ENCODE results near the gene DBR1. TPM values are rescaled to one million over a fixed set of nuclear protein-coding genes. Genes with fewer than 3 reads are reported as not detected.

DBR1 gene
- total and polyA plus RNA-seq, 2 of the 13 experiments (the other 11 are each of a cell fraction or from before 2014, with no cell fraction given): 6.4 to 16.7 TPM

DNA sequence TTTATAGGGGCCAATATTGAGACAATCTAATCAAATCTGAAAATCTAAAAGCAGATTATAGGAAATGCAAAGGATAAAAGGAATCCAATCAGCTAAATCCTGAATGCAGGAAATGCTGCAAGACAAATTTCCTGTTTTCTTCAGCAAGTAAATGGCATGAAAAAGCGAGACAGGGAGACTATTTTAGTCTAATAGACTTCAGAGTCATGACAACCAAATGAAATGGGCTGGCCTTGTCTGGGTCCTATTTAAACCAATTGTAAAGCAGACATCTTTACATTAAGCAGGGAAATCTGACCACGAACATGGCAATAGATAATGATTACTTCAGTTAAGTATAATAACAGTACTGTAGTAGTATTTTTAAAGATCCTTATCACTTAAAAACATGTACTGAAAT lies 2.1 kb downstream of the DBR1 start (continued):
- TF ChIP-seq SPEN (CRISPR knock-in tag; IDR thresholded peaks at IDR 0.05; ENCODE audit: low read depth) (no peak), KAT2B (IDR thresholded peaks at IDR 0.05; ENCODE audit: borderline replicate concordance, low read depth, low read length) (no peak)

DNA sequence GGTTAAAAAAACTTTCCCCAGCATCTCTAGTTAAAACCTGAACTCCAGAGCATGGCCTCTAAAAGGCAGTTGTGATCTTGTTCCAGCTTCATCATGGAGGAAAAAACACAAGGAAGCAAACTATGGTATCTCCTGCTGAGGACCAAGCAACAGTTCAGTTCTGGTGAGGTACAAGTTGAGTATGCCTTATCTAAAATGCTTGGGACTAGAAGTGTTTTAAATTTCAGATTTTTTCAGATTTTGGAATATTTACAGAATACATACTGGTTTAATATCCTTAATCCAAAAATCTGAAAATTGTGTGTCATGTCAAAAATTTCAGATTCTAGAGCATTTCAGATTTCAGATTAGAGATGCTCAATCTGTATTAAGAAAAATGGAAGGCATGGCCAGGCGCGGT lies 9.7 kb downstream of the DBR1 start:
- intact Hi-C loops (cut with micrococcal nuclease; ENCODE audit: unreplicated experiment) (no loop called here), in situ Hi-C loops (cut with HindIII; ENCODE audit: extremely low pct_ligation_motif_present, low pct_unique_long_range_greater_than_20kb) (no loop called here)
- Histone ChIP-seq H3K4me2 (ENCODE audit: low read depth, low read length) (no peak overlapping the region), H3K4me3 (replicated peaks in 1 of 3; ENCODE audit: insufficient read depth in 1 of 3, low read depth in 2 of 3, low read length in 3 of 3) (no peak overlapping the region), H3K4me1 (ENCODE audit: insufficient read depth, low read length) (no peaks in the 10 kb centered on the region), H3K9me3 (ENCODE audit: low read length) (no peaks in the 10 kb centered on the region), H3K9ac (ENCODE audit: insufficient read depth, low read depth, low read length) (no peak overlapping the region), H4K20me1 (ENCODE audit: insufficient read depth, low read length) (no peaks in the 10 kb centered on the region; the same call in 1 of the 2 replicates), H3K79me2 (ENCODE audit: insufficient read depth, low read length) (no peaks in the 10 kb centered on the region), H3K27me3 (ENCODE audit: control insufficient read depth in 1 of 2, insufficient read depth in 2 of 2, low read length in 2 of 2) (no peaks in the 10 kb centered on the region), H2AFZ (ENCODE audit: low read length) (no peak overlapping the region), H3K27ac (ENCODE audit: extremely low read length, insufficient read depth, low read length) (no peak overlapping the region), H3K36me3 (replicated peaks in 1 of 2; ENCODE audit: control insufficient read depth in 1 of 2, insufficient read depth in 2 of 2, low read length in 2 of 2) (peaks cover 8 to 51% of the 10 kb centered on the region in 2 experiments)
- BruUV-seq (replicated peaks): no TSS peak
- CTCF ChIA-PET (ENCODE audit: low intra/inter-chr PET ratio, low total read pairs): no interaction called here
- FAIRE-seq (no peak), DNase-seq (ENCODE audit: low spot score) (no peak), ATAC-seq (no peak)
- WGBS (ENCODE audit: low lambda C conversion rate): 100% methylated on average over 2 of the region's 2 CpGs
- POLR2A ChIA-PET: no interaction called here
- no peak for TF ChIP-seq TEAD3 (CRISPR knock-in tag; optimal IDR thresholded peaks at IDR 0.05; ENCODE audit: borderline replicate concordance)
- TF ChIP-seq ZNF776 (CRISPR knock-in tag; IDR thresholded peaks at IDR 0.05): no peak
- TF ChIP-seq HMG20B (CRISPR knock-in tag; conservative IDR thresholded peaks at IDR 0.05): no peak
- TF ChIP-seq ZNF614 (CRISPR knock-in tag; IDR thresholded peaks at IDR 0.05; ENCODE audit: borderline replicate concordance): no peak
- TF ChIP-seq, protein P1, sequence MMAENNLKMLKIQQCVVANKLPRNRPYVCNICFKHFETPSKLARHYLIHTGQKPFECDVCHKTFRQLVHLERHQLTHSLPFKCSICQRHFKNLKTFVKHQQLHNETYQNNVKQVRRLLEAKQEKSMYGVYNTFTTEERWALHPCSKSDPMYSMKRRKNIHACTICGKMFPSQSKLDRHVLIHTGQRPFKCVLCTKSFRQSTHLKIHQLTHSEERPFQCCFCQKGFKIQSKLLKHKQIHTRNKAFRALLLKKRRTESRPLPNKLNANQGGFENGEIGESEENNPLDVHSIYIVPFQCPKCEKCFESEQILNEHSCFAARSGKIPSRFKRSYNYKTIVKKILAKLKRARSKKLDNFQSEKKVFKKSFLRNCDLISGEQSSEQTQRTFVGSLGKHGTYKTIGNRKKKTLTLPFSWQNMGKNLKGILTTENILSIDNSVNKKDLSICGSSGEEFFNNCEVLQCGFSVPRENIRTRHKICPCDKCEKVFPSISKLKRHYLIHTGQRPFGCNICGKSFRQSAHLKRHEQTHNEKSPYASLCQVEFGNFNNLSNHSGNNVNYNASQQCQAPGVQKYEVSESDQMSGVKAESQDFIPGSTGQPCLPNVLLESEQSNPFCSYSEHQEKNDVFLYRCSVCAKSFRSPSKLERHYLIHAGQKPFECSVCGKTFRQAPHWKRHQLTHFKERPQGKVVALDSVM (CRISPR knock-in tag; IDR thresholded peaks at IDR 0.05): no peak
- TF ChIP-seq RFX1 (IDR thresholded peaks at IDR 0.05): no peak
- no peak for TF ChIP-seq HDAC6 (IDR thresholded peaks at IDR 0.05; ENCODE audit: low read depth, low read length)
- no peak for TF ChIP-seq ZNF367 (CRISPR knock-in tag; IDR thresholded peaks at IDR 0.05; ENCODE audit: borderline replicate concordance)
- no peak for TF ChIP-seq ZNF749 (CRISPR knock-in tag; IDR thresholded peaks at IDR 0.05; ENCODE audit: borderline replicate concordance)
- TF ChIP-seq, protein P2, sequence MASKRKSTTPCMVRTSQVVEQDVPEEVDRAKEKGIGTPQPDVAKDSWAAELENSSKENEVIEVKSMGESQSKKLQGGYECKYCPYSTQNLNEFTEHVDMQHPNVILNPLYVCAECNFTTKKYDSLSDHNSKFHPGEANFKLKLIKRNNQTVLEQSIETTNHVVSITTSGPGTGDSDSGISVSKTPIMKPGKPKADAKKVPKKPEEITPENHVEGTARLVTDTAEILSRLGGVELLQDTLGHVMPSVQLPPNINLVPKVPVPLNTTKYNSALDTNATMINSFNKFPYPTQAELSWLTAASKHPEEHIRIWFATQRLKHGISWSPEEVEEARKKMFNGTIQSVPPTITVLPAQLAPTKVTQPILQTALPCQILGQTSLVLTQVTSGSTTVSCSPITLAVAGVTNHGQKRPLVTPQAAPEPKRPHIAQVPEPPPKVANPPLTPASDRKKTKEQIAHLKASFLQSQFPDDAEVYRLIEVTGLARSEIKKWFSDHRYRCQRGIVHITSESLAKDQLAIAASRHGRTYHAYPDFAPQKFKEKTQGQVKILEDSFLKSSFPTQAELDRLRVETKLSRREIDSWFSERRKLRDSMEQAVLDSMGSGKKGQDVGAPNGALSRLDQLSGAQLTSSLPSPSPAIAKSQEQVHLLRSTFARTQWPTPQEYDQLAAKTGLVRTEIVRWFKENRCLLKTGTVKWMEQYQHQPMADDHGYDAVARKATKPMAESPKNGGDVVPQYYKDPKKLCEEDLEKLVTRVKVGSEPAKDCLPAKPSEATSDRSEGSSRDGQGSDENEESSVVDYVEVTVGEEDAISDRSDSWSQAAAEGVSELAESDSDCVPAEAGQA (IDR thresholded peaks at IDR 0.05; ENCODE audit: low read depth): no peak
- TF ChIP-seq, protein P2 (CRISPR knock-in tag; IDR thresholded peaks at IDR 0.05; ENCODE audit: borderline replicate concordance): no peak
- no peak for TF ChIP-seq SMAD1 (CRISPR knock-in tag; IDR thresholded peaks at IDR 0.05; ENCODE audit: borderline replicate concordance, low read depth)
- TF ChIP-seq, protein P3, sequence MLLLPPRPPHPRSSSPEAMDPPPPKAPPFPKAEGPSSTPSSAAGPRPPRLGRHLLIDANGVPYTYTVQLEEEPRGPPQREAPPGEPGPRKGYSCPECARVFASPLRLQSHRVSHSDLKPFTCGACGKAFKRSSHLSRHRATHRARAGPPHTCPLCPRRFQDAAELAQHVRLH (CRISPR knock-in tag; IDR thresholded peaks at IDR 0.05; ENCODE audit: borderline replicate concordance, low read depth): no peak
- TF ChIP-seq, protein P4, sequence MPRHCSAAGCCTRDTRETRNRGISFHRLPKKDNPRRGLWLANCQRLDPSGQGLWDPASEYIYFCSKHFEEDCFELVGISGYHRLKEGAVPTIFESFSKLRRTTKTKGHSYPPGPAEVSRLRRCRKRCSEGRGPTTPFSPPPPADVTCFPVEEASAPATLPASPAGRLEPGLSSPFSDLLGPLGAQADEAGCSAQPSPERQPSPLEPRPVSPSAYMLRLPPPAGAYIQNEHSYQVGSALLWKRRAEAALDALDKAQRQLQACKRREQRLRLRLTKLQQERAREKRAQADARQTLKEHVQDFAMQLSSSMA (CRISPR knock-in tag; IDR thresholded peaks at IDR 0.05): no peak
